GM19240 (cell line): ENCODE measurements around the gene TYRP1.

ENCODE experiments used
- DNase-seq: peaks from one replicate; pipeline ENCODE4 v3.0.0; 2011; ENCODE audit warnings: low spot score; ENCODE audit not compliant: insufficient read length

TYRP1 gene

DNA sequence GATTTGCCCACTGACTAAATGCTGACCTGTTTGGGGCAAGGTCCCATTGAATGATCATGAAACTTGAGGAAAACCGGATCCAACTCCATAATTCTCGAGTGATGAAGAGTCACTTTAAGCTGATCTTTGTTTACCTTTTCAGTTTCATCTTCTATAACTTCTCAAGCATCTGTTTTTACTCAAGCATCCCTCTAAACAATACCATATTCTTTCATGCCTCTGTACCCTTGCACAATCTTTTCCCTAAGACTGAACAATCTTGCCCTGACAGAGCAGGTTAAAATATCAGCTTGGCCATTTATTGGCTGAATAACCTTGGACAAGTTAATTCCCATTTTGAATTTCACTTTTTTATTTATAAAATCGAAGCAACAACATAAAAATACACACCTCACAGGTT lies 39.8 kb downstream of the TYRP1 start:
- DNase-seq: no peak

DNA sequence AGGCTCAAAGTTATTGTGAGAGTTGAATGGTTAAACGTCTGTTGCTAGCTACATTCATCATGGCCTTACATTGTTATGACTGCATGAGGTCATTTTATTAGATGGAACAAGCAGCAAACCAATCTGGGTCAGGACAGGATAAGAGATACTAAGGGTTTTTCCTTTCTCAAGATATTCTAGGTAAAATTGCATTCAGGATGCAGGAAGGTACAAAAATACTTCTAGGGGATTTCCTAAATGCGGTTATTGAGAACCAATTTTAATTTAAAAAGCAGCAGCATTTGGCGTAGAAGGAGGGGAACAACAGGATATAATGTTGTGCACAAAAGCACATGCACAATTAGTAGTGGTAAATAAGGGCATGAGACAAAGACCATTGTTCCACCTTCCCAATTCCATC lies 42.5 kb downstream of the TYRP1 start:
- DNase-seq: no peak

DNA sequence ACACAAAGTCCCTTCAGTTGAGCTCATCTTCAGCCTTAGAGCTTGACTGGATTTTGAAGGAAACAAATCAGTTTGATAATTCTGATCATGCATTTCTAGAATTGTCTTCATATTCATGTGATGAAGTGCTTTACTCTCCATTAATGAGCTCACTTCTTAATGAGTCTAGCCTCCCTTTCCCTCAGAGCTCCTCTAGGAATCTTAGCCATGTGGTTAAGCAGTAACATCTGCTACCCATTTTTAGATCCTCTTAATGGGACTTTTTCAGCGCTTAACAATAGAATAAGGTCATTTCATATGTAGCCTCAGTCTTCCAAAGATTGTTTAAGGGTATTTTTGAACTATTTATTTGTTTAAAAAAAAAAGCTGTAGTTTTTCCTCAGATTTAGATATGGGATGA lies 44.7 kb downstream of the TYRP1 start:
- no peak for DNase-seq

DNA sequence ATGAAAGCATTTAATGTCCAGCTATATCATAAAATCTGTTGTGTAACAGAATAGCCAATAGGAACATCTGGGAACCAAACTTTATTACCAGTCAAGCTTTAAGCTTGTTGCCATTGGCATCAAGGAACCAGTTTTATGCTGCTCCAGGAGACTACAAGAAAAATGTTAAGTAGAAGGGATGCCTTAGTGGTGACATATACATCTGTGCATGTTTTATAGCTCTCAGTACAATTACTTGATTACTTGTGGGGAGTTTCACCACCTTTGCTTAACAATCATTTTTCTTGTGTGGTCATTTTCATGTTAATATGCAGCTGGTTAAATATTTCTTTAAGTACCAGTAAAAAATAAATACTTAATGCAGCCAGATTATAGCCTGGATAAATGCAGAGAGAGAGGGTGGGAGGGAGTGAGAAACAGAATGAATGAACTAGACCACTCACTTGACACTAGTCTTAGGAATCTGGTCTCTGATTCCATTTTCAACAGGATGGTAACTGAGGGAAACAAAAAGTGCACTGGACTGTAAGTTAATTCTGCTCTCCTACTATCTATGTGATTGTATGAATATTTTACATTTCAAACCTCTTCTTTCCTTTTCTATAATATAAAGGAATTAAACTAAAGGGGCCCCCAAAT lies 45.9 kb downstream of the TYRP1 start:
- DNase-seq: no peak

DNA sequence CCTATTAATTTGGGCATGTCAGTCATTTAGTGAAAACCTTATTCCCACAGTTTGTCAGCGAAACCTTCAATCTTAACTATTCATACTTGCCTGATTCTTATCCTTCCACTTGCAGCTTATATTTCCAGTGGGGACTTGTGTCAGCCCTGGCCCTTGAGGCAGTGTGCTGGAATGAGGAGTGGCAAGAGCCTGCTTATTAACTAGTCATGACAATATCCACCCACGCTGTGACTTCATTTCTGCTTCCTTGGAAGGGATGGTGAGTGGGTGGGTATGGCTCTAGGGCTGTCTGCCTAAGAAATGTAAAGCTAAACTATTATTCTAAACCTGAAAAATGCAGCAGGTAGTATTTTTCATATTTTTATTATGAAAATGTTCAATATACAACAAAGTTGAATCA lies 47.7 kb downstream of the TYRP1 start:
- DNase-seq: no peak

DNA sequence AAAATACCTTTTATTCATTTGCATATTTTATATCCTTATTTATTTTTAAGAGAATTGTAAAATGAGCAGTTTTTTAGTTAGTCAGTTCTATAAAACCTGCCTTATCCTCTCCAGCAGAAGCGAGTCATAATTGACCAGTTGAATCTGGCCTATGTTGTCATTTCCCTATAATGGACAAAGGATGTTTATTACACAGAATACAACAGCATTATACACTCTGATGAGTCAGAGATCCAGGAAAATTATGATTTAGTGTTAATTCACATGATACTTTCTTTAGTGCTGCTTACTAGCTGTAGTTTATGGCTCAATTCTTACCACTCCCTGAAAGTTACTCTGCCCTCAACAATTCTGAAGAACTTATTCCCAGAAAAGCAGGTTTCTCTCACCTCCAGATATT lies 54.8 kb downstream of the TYRP1 start:
- DNase-seq: no peak

DNA sequence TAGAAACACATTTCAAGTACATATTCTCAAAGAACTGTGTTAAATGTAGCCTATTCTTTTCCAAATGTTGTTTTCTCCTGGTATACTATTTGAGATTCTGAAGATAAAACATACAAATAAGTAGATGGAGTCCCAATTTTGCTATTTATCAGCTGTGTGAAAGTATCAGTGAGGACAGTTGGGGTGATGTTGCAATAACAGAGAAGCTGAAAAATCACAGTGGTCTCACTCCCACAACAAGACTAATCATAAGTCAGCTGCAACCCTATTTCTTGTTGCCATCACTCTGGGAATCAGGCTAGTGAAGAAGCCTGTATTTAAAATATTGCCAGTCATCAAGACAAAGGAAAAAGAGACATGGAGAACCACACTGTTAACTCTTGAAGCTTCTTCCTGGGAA lies 55.8 kb downstream of the TYRP1 start:
- DNase-seq: no peak

DNA sequence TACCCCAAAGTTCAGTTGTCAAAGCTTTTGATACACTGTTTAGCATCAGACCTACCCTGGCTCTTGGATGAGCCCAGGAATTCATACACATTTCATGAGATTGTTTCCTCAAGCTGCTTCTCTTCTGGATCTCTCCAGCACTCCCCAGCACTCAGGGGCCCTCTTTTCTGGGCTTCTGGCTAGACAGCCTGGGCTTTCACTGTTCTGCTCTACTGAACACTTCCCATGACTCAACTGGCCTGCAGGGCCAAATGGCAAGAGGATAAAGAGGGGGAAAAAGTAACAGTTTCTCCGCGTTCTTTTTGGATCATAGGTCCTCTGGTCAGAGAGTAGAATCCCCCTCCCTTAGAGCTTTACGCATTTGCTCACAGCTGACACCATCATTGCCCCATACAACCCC lies 60.7 kb downstream of the TYRP1 start:
- DNase-seq: no peak

DNA sequence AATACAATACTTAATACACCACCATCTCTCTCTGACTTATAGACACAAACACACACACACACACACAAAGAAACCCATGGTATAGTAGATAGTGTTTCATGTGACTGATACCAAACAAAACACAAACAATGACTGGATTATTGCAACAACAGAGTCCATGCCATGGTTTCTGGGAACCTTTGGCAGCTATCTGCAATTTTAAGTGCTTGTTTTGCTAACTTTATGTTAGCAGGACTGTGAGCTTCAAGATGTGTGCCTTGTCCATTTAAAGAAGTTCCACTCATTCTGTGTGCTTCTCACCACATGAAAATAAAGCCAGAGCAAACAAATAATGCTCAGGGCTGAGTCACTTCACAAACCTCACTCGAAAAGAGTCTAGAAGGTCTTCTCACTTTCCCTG lies 66.6 kb downstream of the TYRP1 start:
- no peak for DNase-seq
